ENCODE data around the gene ATP2B1. TPM values are rescaled to one million over a fixed set of nuclear protein-coding genes. Genes with fewer than 3 reads are reported as not detected.

Gene ATP2B1
- total and polyA plus RNA-seq, 2 donors (not counting 3 experiments of a cell fraction or from before 2014, with no cell fraction given), result 6.4 to 28.0 TPM

- Histone ChIP-seq H3K27ac (ENCODE audit: insufficient read depth, low read depth, low read length) (no peak overlapping the region), H3K4me3 (replicated peaks in 1 of 3; ENCODE audit: insufficient read depth in 1 of 3, low read depth in 1 of 3, low read length in 3 of 3) (no peak overlapping the region), H3K9ac (replicated peaks; ENCODE audit: extremely low read depth, insufficient read depth, low read length) (no peak overlapping the region)
Measured at GRCh38 chr12:89706551-89706950, 2.1 kb downstream of the ATP2B1 start.

More at GRCh38 chr12:89706551-89706950, 2.1 kb downstream of the ATP2B1 start:
- peaks cover 2% of the 10 kb centered on the region for H4K20me1 ChIP-seq (replicated peaks; ENCODE audit: control insufficient read depth, extremely low read depth, insufficient read depth, low read length)
- H3K4me2 ChIP-seq (ENCODE audit: insufficient read depth, low read length), result no peak overlapping the region
- TF ChIP-seq EZH2 (IDR thresholded peaks at IDR 0.05; ENCODE audit: borderline replicate concordance, low read depth, low read length, severe bottlenecking), result no peak
- no peak for TF ChIP-seq FOS (IDR thresholded peaks at IDR 0.05; ENCODE audit: borderline replicate concordance, insufficient read depth, low read length)
- TF ChIP-seq JUN (IDR thresholded peaks at IDR 0.05; ENCODE audit: borderline replicate concordance, insufficient read depth, insufficient read length, low read depth), result no peak
- no peak for TF ChIP-seq MAX (IDR thresholded peaks at IDR 0.05; ENCODE audit: insufficient read depth, insufficient read length)
- no peak for TF ChIP-seq POLR2A (IDR thresholded peaks at IDR 0.05; ENCODE audit: low read depth, low read length)
- TF ChIP-seq POLR2AphosphoS5 (IDR thresholded peaks at IDR 0.05; ENCODE audit: insufficient read depth, low read depth, low read length), result no peak
- TF ChIP-seq GATA2 (IDR thresholded peaks at IDR 0.05; ENCODE audit: insufficient read depth, insufficient read length, low read depth, low read length), result no peak
- TF ChIP-seq MYC (IDR thresholded peaks at IDR 0.05; ENCODE audit: low read depth, low read length), result no peak
- TF ChIP-seq, protein P1, sequence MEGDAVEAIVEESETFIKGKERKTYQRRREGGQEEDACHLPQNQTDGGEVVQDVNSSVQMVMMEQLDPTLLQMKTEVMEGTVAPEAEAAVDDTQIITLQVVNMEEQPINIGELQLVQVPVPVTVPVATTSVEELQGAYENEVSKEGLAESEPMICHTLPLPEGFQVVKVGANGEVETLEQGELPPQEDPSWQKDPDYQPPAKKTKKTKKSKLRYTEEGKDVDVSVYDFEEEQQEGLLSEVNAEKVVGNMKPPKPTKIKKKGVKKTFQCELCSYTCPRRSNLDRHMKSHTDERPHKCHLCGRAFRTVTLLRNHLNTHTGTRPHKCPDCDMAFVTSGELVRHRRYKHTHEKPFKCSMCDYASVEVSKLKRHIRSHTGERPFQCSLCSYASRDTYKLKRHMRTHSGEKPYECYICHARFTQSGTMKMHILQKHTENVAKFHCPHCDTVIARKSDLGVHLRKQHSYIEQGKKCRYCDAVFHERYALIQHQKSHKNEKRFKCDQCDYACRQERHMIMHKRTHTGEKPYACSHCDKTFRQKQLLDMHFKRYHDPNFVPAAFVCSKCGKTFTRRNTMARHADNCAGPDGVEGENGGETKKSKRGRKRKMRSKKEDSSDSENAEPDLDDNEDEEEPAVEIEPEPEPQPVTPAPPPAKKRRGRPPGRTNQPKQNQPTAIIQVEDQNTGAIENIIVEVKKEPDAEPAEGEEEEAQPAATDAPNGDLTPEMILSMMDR (IDR thresholded peaks at IDR 0.05; ENCODE audit: extremely low read depth in 1 of 2, insufficient read depth in 1 of 2, low read depth in 1 of 2, low read length in 2 of 2), result no peak
- H3K9me1 ChIP-seq (replicated peaks; ENCODE audit: control insufficient read depth, extremely low read depth, insufficient read depth, low read length), result no peaks in the 10 kb centered on the region
- DNase-seq (ENCODE audit: low read depth, low spot score), result no peak
- H3K36me3 ChIP-seq (ENCODE audit: control insufficient read depth in 2 of 2, extremely low read depth in 1 of 2, insufficient read depth in 2 of 2, low read length in 2 of 2), result no peaks in the 10 kb centered on the region
- H3K4me1 ChIP-seq (ENCODE audit: control insufficient read depth, extremely low read depth, insufficient read depth, low read length), result peaks cover 12% of the 10 kb centered on the region
- peaks cover 25% of the 10 kb centered on the region for H3K79me2 ChIP-seq (ENCODE audit: control insufficient read depth, insufficient read depth, low read length)
- no peak overlapping the region for H2AFZ ChIP-seq (ENCODE audit: low read depth, low read length)
- CTCF ChIA-PET, result interaction anchor here (0.9 to 2.1 kb wide), 3 partner anchors 15 to 164 kb away, joined by 3 to 5 read pairs (median 3); no protein-coding TSS in a partner anchor
- H3K9me3 ChIP-seq (replicated peaks; ENCODE audit: control insufficient read depth, insufficient read depth, low read length), result no peaks in the 10 kb centered on the region
- BruUV-seq (replicated peaks), result no TSS peak
- dilution Hi-C loops (cut with MboI; ENCODE audit: extremely low pct_ligation_motif_present, low sequenced_read_pairs) (no loop called here), intact Hi-C loops (cut with micrococcal nuclease) (loop anchor here (5.0 kb wide), 3 partner anchors 334 to 836 kb away; no protein-coding TSS in a partner anchor)
- no peak for FAIRE-seq
- peaks cover 0 to 14% of the 10 kb centered on the region in 2 experiments for H3K27me3 ChIP-seq (ENCODE audit: control insufficient read depth in 2 of 2, insufficient read depth in 2 of 2, low read length in 2 of 2)
- POLR2A ChIA-PET, result no interaction called here

All from endothelial cell of umbilical vein (primary cell).